ENCODE results near the gene AK5.
"Not testable (repeated sequence)": the region's sequence is repeated elsewhere in the genome, so short reads cannot be mapped to it uniquely, and the experiment has no call there.

The AK5 gene

GRCh38 chr1:77405186-77405585 lies 123.4 kb downstream of the AK5 start:
- DNase-seq: no peak

GRCh38 chr1:77406661-77407060 lies 124.8 kb downstream of the AK5 start:
- DNase-seq: no peak

DNA sequence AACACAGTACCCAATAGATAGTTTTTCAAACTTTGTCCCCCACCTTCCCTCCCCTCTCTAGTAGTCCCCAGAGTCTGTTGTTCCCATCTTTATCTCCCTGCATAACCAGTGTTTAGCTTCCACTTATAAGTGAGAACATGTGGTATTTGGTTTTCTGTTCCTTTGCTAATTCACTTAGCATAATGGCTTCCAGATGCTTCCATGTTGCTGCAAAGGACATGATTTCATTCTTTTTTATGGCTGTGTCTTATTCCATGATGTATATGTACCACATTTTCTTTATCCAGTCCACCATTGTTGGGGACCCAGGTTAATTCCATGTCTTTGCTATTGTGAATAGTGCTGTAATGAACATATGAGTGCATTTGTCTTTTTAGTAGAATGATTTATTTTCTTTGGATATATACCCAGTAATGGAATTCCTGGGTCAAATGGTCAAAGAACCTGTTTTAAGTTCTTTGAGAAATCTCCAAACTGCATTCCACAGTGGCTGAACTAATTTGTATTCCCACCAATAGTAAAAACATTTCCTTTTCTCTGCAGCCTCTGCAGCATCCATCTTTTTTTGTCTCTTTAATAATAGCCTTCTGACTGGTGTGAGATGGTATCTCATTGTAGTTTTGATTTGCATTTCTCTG lies 126.0 kb downstream of the AK5 start:
- no peak for DNase-seq

DNA sequence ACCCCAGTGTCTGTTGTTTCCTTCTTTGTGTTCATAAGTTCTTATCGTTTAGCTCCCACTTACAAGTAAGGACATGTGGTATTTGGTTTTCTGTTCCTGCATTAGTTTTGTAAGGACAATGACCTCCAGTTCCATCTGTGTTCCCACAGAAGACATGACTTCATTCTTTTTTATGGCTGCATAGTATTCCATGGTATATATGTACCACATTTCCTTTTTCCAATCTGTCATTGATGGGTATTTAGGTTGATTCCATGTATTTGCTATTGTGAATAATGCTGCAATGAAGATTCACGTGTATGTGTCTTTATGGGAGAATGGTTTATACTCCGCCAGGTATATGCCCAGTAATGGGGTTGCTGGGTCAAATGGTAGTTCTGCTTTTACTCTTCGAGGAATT lies 127.1 kb downstream of the AK5 start:
- not testable (repeated sequence) for DNase-seq

DNA sequence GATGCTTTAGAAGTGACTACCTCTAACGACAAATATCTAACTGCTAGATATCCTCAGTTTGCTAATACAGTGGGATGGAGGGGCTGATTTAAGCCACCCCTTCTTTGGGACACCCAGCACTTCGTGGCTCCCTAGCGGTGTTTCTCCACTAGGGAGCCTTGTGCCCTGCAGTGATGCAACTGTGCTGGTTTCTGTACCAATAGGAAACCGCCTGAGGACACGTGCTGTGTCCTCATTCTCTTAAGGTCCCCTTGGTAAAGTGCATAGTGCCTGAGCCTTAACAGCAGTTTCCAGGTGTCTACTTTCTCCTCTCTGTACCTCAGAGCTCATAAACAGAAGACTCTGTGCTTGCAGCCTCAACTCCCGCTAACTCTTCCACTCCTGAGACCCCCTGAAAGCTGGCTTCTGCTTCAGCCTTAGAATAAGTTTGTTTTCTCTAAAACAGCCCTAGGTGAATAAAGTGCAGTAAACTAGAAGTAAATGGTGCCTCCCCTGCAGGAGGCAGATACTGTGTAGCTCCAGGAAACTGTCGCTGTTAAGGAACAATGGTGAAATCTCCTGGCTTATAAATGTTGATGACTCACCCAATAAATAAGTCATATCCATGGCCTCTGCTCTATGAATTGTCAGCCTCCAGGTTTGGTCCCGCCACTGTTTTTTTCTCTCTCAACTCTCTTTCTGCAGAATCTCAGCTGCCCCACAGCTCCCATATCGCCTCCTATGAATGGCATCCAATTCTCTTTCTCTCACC lies 130.4 kb downstream of the AK5 start:
- DNase-seq: no peak

- no peak for DNase-seq
Observed at GRCh38 chr1:77412820-77413530, 131.2 kb downstream of the AK5 start.

DNA sequence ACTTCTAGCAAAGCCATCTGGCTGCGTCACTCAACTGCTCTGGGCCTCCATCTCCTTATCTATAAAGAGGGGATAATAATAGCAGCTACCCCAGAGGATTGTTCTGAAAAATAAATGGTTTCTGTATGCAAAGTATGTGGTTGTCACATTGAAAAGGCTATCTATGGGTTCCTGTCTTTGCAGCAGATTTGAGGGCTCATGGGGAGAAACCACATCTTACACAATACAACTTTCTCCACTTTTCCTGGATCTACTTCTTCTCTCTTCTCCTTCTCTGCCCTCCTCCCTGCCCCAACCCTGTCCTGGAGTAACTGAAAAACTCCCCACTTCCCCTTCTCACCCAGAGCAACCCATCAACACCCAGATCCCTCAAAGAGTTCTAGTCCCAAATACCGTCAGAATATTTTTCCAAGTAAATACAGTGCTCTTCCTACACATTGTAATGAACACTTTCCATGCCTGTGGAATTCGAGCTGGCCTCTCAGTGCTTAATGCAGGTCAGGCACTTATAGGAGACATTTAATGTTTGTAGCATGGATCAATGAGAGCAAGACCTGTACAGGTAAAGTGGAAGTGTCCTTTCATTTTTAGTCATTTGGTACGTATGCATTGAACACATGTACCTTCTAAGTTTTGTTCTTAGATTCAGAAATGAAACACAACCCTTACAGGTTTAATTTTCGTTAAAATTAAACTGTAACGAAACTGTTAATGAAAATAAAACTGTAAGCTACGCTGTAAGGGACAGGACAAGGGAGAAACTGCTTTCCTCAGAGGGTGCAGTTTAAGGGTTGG lies 131.9 kb downstream of the AK5 start:
- DNase-seq: no peak

DNA sequence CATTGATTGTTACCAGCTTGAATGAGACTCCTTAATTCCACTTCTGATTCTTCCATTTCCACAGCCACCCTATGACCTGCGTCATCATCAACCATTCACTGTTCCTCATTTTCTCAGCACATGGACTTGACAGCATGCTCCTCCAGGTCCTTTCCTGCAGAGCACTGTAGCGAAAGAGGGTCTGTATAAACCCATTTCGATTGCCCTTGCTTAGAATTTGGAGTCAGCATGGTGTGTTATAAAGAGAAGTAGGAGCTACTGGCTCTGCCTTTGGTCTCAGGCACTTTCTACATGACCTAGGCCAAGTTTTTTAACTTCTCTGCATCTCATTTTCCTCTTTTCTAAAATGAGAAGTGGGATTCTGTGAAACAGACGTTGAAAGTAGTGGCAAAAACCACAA lies 133.8 kb downstream of the AK5 start:
- no peak for DNase-seq

- no peak for DNase-seq
Observed at GRCh38 chr1:77416692-77417450, 135.1 kb downstream of the AK5 start.

GRCh38 chr1:77418055-77418454 lies 136.2 kb downstream of the AK5 start:
- DNase-seq: not testable (repeated sequence)

GRCh38 chr1:77421504-77422233 lies 139.8 kb downstream of the AK5 start:
- no peak for DNase-seq

DNA sequence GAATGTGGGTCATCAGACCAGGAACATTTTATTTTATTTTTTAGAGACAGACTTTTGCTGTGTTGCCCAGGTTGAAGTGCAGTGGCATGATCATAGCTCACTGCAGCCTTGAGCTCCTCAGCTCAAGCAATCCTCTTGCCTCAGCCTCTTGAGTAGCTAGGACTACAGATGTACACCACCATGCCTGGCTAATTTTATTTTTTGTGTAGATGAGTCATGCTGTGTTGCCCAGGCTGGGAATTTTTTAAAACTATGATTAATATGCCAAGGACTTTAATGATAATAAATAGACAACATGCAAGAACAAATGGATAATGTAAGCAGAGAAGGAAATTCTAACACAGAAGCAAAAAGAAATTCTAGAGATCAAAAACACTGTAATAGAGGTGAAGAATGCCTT lies 142.4 kb downstream of the AK5 start:
- no peak for DNase-seq

- no peak for DNase-seq
Observed at GRCh38 chr1:77428068-77428467, 146.2 kb downstream of the AK5 start.

GRCh38 chr1:77430966-77431690 lies 149.3 kb downstream of the AK5 start:
- no peak for DNase-seq

DNA sequence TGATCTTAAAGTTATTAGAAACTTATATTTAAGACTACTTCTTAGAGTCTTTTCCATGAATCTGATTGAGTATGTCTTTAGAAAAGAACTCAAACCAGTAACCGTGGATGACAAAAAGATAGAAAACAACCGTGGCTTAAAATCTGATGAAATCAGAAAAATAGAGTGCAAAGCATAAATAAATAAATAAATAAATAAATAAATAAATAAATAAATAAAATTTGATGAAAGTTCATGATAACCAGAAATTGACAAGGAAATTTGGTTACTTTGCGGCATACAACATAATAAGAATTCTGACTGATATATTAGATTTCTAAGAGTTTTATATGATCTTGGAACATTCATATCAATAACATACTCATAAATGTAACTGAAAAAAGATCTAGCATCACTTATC lies 152.1 kb downstream of the AK5 start:
- DNase-seq: no peak

- no peak for DNase-seq
Observed at GRCh38 chr1:77434967-77435366, 153.1 kb downstream of the AK5 start.

GRCh38 chr1:77438236-77438913 lies 156.6 kb downstream of the AK5 start:
- DNase-seq: no peak

DNA sequence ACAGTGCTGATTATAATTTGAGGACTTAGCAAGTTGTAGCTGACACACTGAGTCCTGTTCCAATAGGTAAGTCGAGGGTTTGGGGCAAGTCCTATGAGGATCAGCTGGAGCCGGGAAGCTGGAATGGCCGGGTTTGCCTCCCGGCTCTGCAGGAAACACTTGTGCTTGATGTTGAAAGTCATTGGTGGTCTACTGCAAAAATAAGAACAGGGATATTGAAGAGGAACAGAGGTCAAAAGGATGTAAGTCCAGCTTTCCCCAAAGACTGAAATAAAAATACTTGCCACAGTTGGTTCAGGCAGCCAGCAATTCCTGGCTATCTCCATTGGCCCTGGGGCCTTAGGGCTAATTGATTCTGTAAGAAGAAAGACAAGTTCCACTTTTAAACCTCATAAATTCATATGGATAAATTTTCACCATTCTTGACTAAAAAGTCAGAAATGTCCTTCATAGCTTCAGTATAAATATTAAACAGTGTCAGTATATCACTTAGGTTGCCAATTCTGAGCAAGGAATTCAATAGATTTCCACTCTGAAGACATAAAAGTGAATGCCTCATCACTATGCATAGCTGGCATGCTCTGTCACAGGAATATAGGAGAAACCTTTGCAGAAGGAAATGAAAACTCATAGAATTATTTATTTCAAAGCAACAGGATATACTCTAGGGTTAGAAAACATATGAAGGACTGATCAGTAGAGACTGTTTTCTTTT lies 165.2 kb downstream of the AK5 start:
- no peak for DNase-seq

- no peak for DNase-seq
Observed at GRCh38 chr1:77447669-77448068, 165.8 kb downstream of the AK5 start.

DNA sequence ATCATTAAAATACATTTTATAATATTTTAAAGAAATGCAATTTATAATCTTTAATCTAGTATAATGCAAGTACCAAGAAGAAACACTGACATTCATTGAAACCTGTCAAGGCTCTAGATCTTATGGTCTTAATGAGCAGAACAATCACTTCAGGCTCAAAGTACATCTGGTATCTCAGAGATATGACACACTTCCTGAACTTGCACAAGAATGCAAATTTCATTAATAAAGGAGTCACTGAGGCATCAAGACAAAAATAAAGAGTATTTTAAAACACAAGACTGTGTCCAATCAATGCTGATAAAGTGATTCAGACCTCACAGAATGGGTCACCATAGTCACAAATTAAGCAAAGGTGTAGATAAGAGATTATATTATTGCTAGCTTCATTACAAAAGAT lies 178.1 kb downstream of the AK5 start:
- no peak for DNase-seq
